Measurements from ENCODE around the gene TRPM3.

The TRPM3 gene

DNA sequence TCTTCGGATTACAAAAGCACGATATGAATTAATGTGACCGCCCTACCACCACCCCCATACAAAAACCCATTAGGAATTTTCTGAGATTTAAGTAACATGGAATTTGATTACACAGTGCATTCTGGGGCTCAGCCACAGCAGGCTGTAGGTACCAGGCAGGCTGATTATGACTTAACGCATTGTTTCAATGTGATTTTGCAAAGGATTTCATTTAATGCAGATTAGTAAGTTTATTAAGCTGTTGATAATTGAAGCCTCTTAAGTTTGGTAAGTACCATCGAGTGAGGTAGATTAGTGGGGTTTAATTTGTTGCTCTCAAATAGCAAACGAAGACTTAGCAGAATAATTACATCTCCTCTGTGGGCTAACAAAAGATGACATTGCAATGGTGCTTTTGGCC, 240.1 kb downstream of the TRPM3 start:
- no peak for DNase-seq

DNA sequence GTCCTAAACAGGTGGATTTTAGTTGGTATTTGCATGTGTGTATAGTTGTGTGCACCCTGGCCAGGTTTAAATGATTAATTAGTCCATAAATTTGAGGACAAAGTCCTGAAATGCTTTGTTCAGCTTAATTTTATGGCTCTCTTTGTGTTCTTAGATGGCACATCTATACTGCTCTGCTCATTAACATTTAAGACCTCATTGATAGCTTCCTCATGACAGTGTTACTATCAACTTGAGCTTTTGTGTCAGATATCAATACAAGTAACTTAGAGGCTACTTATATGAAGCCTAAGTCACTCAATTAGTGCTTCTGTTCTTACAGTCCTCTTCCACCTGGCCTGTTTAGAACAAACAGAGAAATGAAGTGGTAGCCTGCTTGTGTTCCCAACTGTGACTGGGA, 240.9 kb downstream of the TRPM3 start:
- DNase-seq, result no peak

DNA sequence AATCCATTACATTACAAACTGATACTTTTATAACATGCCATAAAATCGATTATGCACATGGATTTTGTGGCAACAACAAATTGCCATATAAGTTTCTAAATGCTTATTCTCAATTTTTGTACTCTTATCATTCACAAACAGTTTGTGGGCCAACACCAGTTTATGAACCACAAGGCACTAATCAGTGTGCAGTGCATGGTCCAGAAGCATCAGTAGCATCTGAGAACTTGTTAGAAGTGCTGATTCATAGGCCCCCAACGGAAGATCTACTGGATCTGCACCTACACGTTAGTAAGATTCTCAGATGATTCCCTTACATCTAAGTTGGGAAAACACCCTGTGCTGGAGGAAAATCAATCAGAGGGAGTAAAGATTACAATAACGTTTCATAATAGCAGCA, 242.8 kb downstream of the TRPM3 start:
- DNase-seq, result no peak

DNA sequence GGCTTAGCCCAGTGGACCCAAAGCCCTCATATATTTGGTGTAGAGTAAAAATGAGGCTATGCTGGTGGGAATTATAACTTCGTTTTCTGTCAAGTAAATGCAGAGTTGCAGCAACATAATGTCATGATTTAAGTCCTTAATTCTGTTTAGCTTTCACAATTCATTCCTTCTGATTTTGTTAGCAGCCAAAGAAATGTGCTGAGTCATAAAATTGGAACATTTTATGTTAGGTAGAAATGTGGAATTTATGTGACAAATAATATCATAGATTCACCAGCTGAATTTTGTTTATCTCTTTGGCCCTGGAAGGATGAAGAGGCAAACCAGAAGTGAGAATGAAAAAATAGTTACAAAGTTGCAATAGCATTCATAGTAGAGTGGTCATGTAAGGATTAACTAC, 247.0 kb downstream of the TRPM3 start:
- DNase-seq, result no peak

DNA sequence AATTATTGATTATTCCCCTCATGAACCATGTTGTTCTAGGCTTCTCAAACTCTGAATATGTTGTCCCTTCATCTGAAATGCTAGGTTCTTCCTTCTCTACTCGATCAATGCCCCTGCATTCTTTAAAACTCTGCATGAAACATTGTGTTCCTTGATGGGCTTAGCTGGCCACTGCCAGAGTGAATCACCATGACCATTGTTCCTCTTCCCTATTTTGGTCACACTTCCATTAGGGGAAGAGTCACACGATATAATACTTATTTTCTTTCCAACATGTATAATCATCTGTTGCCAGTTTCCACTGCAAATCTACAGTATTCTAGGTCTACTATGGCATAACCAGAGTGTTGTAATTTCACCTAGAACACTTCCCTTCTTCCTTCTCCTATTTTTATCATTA, 247.9 kb downstream of the TRPM3 start:
- no peak for DNase-seq

DNA sequence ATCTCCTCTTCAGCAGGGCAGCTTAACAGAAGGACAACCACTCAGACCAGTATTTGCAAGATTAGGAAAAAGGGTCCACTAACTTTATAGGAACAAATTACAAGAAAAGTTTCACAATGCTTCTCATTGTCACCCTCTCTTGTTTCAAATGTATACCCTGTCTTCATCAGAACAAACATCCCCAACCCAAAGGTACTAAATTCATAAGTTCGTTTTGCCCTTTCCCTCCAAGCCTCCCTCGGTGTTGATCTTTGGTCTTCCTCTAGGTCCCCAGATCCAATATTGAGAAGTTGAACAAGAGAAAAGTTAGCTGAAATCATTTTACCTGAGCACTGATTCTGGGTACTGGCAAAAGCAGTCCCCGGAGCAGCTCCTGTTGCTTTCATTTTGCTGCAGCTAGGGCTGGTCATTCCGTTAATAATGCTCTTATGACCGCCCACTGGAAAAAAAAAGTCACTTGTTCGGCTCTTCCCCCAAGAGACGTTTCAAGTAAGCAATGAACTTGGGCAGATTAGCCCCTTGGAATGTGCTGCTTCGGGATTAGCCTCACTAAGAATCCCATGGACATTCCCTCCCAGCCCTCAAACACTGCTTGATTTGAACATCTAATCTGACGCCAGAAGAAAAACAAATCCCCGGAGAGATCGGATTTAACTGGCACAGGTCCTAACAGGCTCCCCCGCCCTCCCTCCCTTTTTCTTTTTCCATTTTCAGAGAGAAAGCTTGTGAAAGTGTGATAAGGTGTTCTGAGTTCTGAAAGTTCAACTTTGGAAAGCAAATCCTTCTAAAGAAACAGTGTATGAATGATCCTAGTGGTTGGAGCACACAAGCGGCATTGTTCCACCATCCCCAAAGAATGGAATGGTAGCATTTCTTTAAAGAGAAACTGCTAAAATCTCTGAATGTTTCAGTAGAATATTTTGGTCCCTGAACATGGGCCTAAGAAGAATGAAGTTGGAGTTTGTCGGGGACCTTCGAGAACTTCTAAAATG, 252.5 kb downstream of the TRPM3 start:
- no peak for DNase-seq

DNA sequence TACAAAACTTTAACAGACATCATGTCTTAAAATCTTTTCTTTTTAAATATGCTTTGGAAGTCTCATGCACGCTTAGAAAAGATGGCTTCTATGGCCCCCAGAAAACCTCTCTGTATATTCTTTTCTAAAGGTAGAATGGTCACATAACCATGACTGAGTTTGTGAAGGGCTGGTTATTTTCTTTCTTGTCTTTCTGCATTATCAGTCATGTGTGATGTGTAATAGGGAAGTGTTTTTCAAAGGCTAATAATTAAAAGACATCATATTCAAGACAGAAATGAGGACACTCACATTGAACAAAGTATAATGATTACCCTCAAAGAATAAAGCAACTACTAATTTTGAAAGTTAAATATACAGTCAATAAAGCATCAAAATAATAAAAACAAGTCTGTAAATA, 253.4 kb downstream of the TRPM3 start:
- no peak for DNase-seq

DNA sequence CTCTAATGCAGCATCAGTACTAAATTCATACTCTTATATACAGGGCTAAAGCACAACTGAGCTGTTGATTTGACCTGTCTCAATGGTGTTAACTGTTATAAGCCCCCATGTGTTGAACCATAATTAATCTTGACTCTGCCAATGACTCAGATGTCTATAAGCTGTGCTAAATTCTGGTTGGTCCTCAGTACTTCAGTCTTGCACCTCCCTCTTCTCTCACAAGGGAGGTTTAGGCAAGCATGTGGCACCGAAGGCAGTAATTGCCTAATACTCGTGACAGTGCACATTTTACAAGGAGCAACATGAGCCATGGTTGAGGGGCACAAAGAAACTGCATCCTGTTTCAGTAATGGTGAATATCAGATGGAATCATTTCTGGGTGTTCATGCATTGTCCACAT, 255.9 kb downstream of the TRPM3 start:
- no peak for DNase-seq

DNA sequence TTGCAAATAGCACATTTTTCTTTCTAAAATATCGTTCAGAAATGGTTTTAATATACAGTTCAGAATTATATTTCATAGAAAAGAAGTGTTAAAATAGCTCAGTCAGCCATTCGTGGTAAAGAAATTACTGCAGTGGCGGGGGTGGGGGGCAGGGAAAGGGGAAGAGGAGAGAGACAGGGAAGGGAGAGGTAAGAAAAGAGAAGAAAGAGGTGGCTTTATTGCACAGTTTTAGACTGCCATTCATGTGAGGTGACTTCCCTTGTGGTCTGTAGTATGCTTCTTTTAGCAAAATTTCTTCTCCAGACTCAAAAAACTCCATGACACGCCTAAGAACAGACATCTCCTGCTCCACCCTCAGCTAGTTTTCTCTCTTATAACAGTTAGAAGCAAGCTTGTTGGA, 259.6 kb downstream of the TRPM3 start:
- no peak for DNase-seq

DNA sequence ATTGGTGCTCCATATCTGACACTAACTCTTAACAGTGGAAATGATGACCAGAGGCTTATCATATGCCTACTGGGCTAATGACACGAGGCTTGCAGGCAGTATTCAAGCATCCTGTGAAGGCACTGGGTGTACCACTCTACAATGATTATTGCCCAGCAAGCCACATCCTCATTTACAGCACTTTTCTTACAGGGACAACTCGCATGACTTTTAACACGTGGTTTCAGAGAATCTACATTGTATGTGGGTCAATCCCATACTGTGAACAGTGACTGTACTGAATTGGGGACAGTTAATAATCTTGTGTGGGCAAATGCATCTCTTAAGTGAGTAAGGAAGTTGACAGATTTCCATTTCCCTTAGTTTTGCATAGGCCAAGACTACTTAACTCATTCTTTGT, 260.0 kb downstream of the TRPM3 start:
- DNase-seq, result no peak

DNA sequence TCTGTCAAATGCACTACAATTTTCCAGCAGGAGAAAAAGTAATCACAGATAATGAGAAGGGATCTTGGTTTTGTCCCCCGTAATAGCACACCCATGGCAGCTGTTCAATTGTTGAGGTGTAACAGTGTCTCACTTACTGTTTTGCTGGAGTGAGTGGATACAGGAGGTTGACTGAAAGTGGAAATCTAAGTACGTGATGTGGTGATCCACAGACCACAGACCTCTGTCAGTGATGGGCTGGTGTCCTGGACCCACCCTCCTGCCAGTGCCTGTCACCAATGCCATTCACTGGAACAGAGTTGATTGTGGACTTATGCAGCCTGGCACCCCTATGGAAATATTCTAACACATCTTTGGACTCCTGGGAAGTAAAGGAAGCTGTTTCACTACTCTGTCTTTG, 261.7 kb downstream of the TRPM3 start:
- no peak for DNase-seq

DNA sequence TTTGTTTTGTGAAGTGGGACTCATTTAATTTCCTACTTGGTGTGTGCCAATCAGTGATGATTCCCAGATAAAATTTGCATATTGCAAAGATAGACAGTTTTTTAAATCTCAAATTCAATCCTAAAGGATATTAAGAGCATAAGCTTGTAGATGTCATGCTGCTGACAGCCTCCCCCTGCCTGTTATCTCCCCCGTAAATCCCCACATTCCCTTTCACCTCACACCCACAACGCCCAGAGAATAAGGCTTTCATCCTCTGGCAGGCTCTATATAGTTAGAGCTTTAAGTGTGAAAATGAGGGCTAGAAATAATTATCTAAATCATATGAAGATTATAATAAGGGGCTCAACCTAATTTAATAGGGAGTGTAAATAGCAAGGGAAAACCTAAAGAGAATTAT, 265.0 kb downstream of the TRPM3 start:
- no peak for DNase-seq

DNA sequence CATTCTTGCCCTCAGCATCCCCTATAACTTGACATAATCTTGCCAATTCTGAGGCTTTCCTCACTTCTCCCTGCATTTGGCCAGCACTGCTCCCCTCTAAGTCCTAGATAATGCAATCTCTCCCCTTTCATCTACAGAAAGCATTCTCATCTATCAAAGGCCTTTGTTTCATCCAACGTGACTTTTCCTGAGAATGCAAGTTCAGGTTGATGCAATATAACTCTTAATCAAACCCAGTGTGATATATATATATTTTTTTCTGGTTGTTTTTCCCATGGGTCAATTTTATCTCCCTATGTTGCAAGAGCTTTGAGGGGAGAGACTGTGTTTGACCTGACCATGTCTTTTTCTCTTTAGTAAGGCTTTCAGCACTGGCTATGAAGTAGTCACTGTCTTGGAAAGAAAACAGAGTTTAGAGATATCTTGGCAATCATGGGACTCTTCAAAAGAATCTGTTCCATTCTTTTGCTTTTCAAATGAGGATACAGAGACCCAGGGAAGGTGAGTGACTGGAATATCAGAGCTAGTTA, 268.6 kb downstream of the TRPM3 start:
- DNase-seq, result no peak

DNA sequence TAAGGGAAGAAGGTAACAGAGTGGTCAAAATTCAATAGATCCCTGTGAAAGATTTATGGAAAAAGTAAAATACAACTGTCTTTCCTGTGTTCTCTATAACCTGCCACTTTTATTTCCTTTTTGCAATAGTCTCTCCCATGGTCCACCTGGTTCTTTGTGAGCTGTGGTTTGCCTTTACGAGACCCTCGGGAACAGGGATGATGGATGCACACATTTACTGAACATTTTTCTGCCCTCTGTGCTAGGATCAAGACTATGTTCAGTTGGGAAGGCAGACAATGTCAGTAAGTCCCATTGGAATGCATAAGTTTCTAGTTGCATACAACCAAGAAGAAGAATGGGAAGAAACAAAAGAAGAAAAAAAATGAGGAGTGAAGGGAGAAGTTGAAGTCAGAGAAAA, 281.2 kb downstream of the TRPM3 start:
- DNase-seq, result no peak

DNA sequence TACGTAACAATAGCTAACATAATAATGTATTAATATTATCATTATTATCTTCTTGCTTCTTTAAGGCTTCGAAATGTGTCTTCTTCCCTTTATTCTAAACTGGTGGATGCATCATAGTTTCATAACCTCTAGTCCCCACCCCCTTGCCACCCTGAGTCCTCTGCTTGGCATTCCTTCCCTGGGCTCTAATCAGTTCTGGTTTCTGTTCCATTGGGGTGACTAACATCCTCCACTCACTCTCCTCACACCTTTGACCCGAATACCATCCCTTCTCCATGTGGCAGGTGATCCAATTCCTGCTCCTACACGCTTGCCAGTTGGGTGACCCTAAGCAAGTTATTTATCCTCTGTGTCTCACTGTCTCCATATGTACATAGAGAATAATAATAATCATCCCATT, 286.1 kb downstream of the TRPM3 start:
- DNase-seq, result no peak

DNA sequence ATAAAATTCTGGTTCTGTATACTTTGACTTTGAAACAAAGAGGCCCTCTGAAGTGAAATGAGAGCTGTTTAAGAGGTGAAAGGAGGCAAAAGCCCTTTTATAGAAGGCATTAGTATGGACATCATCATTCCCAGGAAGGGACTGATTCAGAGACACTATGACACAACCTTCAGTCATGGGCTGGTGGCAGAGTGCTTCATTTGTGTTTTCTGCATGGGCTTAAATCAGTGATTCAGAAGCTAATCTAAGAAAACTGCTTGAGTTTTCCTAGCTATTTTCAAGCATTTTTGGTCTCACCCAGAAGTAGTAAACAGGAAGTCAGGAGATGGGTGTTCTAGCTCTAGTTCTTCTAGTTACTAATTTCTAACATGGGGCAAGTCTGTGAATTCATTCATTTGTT, 288.9 kb downstream of the TRPM3 start:
- no peak for DNase-seq

DNA sequence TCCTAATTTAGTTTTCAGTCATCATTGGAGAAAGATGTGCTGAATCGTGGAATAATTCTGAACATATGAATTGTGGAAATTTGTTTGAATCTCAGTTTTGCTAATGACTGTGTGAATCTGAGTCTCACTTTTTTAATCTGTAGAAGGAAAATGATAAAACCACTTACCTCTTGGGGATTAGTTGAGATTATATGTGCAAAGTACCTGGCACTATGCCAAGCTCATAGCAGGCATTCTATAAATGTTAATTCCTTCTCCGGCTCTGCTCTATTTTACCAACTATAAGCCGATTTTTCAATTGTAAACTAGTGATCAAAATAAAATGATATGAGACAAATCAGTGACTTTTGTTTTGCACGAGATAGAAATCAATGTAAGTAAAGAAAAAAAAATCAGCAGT, 290.8 kb downstream of the TRPM3 start:
- no peak for DNase-seq

DNA sequence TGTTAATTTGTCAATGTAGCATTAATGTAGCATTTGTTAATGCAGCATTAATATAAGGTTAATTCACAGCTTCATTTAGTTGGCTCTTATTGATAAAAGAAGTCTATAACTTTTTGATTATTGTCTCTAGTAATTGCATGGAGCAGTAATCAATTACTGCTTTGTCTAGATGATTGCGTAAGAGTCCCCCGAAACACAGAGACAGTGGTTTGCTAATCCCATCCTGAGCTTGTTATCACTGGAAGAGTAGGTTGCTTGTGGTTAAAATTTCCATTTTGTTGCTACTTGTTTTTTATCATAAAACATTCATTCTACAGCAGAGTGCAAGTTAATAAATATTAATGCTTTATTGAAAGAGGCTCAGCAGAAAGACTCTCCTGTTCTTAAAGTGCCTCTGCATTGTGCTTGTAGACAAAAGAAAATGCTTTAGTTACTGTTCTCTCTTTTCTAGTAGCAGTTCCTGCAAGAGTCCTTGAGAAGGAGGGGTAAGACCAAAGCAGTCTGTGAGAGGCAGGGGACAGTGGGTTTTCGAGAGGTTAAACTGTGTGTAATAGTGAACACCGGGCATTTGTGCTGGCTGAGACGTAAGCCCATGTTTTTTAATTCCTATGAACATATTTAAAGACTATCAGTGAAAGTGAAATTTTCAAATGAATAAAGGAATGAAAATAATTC, 291.7 kb downstream of the TRPM3 start:
- no peak for DNase-seq

DNA sequence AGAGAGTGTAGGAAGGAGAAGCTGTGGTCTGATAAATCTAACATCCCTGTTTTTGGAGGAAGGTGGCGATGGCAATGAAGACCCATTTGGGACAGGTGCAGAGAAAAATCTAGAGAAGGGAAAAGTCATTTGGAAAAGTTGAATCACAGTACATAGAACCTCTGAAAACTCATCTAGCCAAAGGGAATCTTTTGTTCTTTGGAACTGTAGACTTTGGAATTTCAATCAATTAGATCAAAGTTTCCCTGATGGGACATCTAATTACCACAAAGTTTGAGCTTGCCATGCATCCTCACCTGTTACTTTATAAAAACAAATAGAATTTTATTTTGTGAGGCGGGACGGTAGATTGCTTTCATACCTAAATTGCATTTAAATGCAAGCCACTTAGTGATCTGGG, 294.9 kb downstream of the TRPM3 start:
- no peak for DNase-seq

DNA sequence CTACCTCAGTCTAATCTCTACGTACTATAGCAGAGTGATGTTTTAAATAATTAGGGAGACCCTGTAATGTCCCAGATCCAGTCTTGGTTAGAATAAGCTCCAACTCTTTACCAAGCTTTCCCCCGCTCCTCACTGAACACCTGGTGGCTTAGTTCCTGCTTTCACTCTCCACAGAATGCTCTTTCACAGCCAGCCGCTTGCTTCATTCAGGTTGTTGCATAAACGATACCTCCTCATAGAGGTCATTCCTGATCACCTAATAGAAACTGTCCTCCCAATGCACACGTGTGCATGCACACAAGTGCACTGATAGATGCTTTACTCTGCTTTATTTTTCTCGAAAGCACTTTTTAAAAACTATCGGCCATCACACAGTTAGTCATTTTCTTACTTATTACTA, 298.1 kb downstream of the TRPM3 start:
- no peak for DNase-seq

DNA sequence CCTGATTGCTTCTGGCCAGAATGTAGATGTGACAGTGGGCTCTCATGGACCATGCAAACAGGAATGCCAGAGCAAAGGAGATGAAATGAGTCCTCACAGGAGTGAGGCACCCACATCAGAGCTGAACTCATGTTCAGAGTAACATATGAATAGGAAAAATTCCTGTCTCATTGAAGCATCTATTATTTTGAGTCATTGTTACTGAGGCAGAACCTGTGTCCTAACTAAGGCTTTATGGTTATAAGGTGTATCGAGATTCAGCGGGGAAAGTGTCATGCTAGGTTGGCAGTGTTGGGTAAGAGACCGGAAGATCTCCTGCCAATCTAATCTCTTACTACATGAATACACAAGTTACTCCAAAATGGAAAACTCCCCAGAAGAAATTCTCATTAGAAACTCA, 304.1 kb downstream of the TRPM3 start:
- no peak for DNase-seq

DNA sequence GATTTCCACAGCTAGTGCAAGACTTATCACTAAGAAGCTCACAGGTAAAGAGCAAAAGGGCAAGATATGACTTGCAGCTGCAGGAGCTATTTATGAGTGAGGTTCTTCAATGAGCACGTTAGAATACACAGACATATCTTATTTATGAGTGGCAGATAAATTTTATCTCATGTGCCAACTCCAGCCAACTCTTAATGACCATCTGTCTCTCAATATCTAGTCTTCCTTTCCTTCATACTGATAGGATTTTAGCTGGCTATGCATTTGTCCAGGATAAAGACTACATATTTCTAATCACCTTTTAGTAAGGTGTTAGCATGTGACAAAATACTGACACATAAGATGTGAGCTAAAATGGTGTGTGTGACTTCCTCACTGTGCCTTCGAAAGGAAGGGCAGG, 304.5 kb downstream of the TRPM3 start:
- DNase-seq, result no peak

DNA sequence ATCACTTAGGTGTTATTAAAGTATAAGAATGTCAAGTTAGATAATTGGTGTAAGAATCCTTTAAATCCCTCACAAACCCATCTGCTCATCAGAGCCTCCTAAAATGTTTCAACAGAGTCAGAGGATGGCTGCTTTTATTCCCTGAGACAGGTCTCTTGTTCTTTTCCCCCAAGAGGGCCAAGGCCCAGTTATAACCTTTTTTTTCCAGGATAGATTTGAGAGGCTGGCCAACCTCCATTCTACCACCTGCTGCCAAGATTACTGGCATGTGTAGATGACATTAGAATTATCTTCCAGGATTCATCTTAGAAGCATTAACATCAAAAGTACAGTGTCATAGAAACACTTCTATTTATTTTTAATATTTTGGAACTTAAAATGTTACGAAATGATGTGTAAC, 305.1 kb downstream of the TRPM3 start:
- DNase-seq, result no peak

DNA sequence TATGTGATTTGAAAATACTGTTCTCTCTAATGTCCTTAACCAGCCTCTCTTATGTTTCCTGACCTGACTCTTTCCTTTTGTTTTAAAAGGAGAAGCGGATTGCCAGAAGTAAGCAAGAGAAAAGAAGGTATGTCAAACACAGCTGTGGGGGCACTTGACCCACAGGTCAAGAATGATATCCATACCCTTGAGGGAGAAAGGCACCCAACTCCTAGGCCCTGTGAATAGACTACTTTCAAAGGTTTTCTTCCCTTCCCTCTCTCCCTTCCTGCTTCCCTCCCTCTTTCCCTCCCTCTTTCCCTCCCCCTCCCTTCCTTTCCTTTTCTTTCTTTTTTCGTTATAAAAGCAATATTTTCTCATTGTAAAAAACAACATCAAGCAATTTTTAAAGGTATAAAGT, 306.8 kb downstream of the TRPM3 start:
- no peak for DNase-seq

Data from NCI-H1436 treated with DMSO at 0.1 percent for 48 hours (cell line).